ENCODE measurements around the gene SLC12A2.

The SLC12A2 gene

GRCh38 chr5:128174951-128175350 is 91.4 kb downstream of the SLC12A2 start:
- no peak for DNase-seq

GRCh38 chr5:128192368-128192767 is 108.8 kb downstream of the SLC12A2 start:
- DNase-seq = no peak

GRCh38 chr5:128193665-128194390 is 110.3 kb downstream of the SLC12A2 start:
- DNase-seq = no peak

- DNase-seq = no peak
Observed at GRCh38 chr5:128195316-128195715, 111.8 kb downstream of the SLC12A2 start.

- DNase-seq = no peak
Observed at GRCh38 chr5:128196080-128196479, 112.5 kb downstream of the SLC12A2 start.

GRCh38 chr5:128196791-128197190 is 113.2 kb downstream of the SLC12A2 start:
- no peak for DNase-seq

GRCh38 chr5:128197896-128198522 is 114.4 kb downstream of the SLC12A2 start:
- no peak for DNase-seq

GRCh38 chr5:128199104-128199503 is 115.5 kb downstream of the SLC12A2 start:
- no peak for DNase-seq

- no peak for DNase-seq
Observed at GRCh38 chr5:128199611-128200010, 116.0 kb downstream of the SLC12A2 start.

- DNase-seq = peak; percentile 81
Observed at GRCh38 chr5:128201065-128201926, 117.7 kb downstream of the SLC12A2 start.

- DNase-seq = no peak
Observed at GRCh38 chr5:128202320-128202719, 118.8 kb downstream of the SLC12A2 start.

GRCh38 chr5:128208436-128208835 is 124.9 kb downstream of the SLC12A2 start:
- no peak for DNase-seq

GRCh38 chr5:128212191-128212806 is 128.7 kb downstream of the SLC12A2 start:
- DNase-seq = no peak

GRCh38 chr5:128213340-128213739 is 129.8 kb downstream of the SLC12A2 start:
- DNase-seq = peak; percentile 19

GRCh38 chr5:128213833-128214232 is 130.3 kb downstream of the SLC12A2 start:
- no peak for DNase-seq

- DNase-seq = no peak
Observed at GRCh38 chr5:128216285-128216684, 132.7 kb downstream of the SLC12A2 start.

- DNase-seq = no peak
Observed at GRCh38 chr5:128216860-128217531, 133.4 kb downstream of the SLC12A2 start.

- DNase-seq = no peak
Observed at GRCh38 chr5:128220841-128221240, 137.3 kb downstream of the SLC12A2 start.

- DNase-seq = no peak
Observed at GRCh38 chr5:128224336-128224735, 140.8 kb downstream of the SLC12A2 start.

GRCh38 chr5:128225245-128226030 is 141.9 kb downstream of the SLC12A2 start:
- DNase-seq = no peak

- DNase-seq = no peak
Observed at GRCh38 chr5:128228008-128228407, 144.4 kb downstream of the SLC12A2 start.

- no peak for DNase-seq
Observed at GRCh38 chr5:128228521-128228920, 145.0 kb downstream of the SLC12A2 start.

Measured in activated T-cell treated with anti-CD3 and anti-CD28 coated beads for 4 hours (primary cell).